Measurements from ENCODE around the gene SARM1. TPM values are rescaled to one million over a fixed set of nuclear protein-coding genes. Genes with fewer than 3 reads are reported as not detected.

Gene SARM1
- total RNA-seq, 1 experiment from 2014 or later, result 37.7 TPM

GRCh38 chr17:28346199-28346580 is 25.3 kb upstream of the SARM1 start:
- ChIA-PET POLR2A (ENCODE audit: low non-redundant PET) (interaction anchor here (1.0 kb wide), 1 partner anchor 11 kb away, joined by 3 read pairs; the partner anchor contains the start of gene IFT20), CTCF (no interaction called here)
- TF ChIP-seq EZH2 (IDR thresholded peaks at IDR 0.05; ENCODE audit: borderline replicate concordance, low read depth, low read length, poor library complexity, severe bottlenecking) (no peak), CTCF (conservative IDR thresholded peaks at IDR 0.05; ENCODE audit: low read depth, low read length) (no peak)
- TSS peak; percentile 6 for BruUV-seq (replicated peaks)
- no peak overlapping the region for H3K27ac ChIP-seq (ENCODE audit: low read depth, low read length, poor library complexity, severe bottlenecking)
- intact Hi-C loops (cut with micrococcal nuclease; ENCODE audit: unreplicated experiment), result no loop called here
- no peaks in the 10 kb centered on the region for H3K27me3 ChIP-seq (replicated peaks; ENCODE audit: insufficient read depth, low read depth, low read length, poor library complexity)
- DNase-seq (ENCODE audit: low spot score), result no peak
- no peak overlapping the region for H3K4me3 ChIP-seq (ENCODE audit: low read depth, low read length, poor library complexity, severe bottlenecking)
- no peaks in the 10 kb centered on the region for H3K9me3 ChIP-seq (ENCODE audit: low read depth, low read length, poor library complexity, severe bottlenecking)
- H3K36me3 ChIP-seq (ENCODE audit: insufficient read depth, low read length, poor library complexity, severe bottlenecking), result peaks cover 80% of the 10 kb centered on the region
- no peaks in the 10 kb centered on the region for H3K4me1 ChIP-seq (ENCODE audit: insufficient read depth, low read length, poor library complexity, severe bottlenecking)

GRCh38 chr17:28346746-28347246 is 24.7 kb upstream of the SARM1 start:
- Histone ChIP-seq H3K27me3 (replicated peaks; ENCODE audit: insufficient read depth, low read depth, low read length, poor library complexity) (no peaks in the 10 kb centered on the region), H3K4me3 (ENCODE audit: low read depth, low read length, poor library complexity, severe bottlenecking) (no peak overlapping the region), H3K9me3 (ENCODE audit: low read depth, low read length, poor library complexity, severe bottlenecking) (no peaks in the 10 kb centered on the region), H3K27ac (ENCODE audit: low read depth, low read length, poor library complexity, severe bottlenecking) (no peak overlapping the region), H3K36me3 (ENCODE audit: insufficient read depth, low read length, poor library complexity, severe bottlenecking) (peaks cover 80% of the 10 kb centered on the region), H3K4me1 (ENCODE audit: insufficient read depth, low read length, poor library complexity, severe bottlenecking) (no peaks in the 10 kb centered on the region)
- no peak for TF ChIP-seq CTCF (conservative IDR thresholded peaks at IDR 0.05; ENCODE audit: low read depth, low read length)
- TF ChIP-seq EZH2 (IDR thresholded peaks at IDR 0.05; ENCODE audit: borderline replicate concordance, low read depth, low read length, poor library complexity, severe bottlenecking), result no peak
- POLR2A ChIA-PET (ENCODE audit: low non-redundant PET), result no interaction called here
- intact Hi-C loops (cut with micrococcal nuclease; ENCODE audit: unreplicated experiment), result no loop called here
- no peak for DNase-seq (ENCODE audit: low spot score)
- no TSS peak for BruUV-seq (replicated peaks)
- CTCF ChIA-PET, result no interaction called here

GRCh38 chr17:28347261-28347891 is 24.1 kb upstream of the SARM1 start:
- POLR2A ChIA-PET (ENCODE audit: low non-redundant PET), result no interaction called here
- peaks cover 78% of the 10 kb centered on the region for H3K36me3 ChIP-seq (ENCODE audit: insufficient read depth, low read length, poor library complexity, severe bottlenecking)
- TF ChIP-seq CTCF (conservative IDR thresholded peaks at IDR 0.05; ENCODE audit: low read depth, low read length) (no peak), EZH2 (IDR thresholded peaks at IDR 0.05; ENCODE audit: borderline replicate concordance, low read depth, low read length, poor library complexity, severe bottlenecking) (no peak)
- no peak for DNase-seq (ENCODE audit: low spot score)
- H3K27me3 ChIP-seq (replicated peaks; ENCODE audit: insufficient read depth, low read depth, low read length, poor library complexity), result no peaks in the 10 kb centered on the region
- H3K4me3 ChIP-seq (ENCODE audit: low read depth, low read length, poor library complexity, severe bottlenecking), result no peak overlapping the region
- intact Hi-C loops (cut with micrococcal nuclease; ENCODE audit: unreplicated experiment), result no loop called here
- no peaks in the 10 kb centered on the region for H3K9me3 ChIP-seq (ENCODE audit: low read depth, low read length, poor library complexity, severe bottlenecking)
- H3K27ac ChIP-seq (ENCODE audit: low read depth, low read length, poor library complexity, severe bottlenecking), result no peak overlapping the region
- BruUV-seq (replicated peaks), result no TSS peak
- CTCF ChIA-PET, result no interaction called here
- no peaks in the 10 kb centered on the region for H3K4me1 ChIP-seq (ENCODE audit: insufficient read depth, low read length, poor library complexity, severe bottlenecking)

Measured in A673 (cell line).